Neural progenitor cell (in vitro differentiated cells): ENCODE measurements around the gene FLT4. TPM values are rescaled to one million over a fixed set of nuclear protein-coding genes. Genes with fewer than 3 reads are reported as not detected.

Experiments used
- DNase-seq: peaks from one replicate; pipeline ENCODE4 v3.0.0-alpha.2; 2016; ENCODE audit warnings: low spot score
- H2AFZ ChIP-seq: fragments of 200-600 bp; sonication (generic); replicated peaks from 2 replicates; pipeline ENCODE4 v1.6.1; 2016; ENCODE audit warnings: antibody characterized with exemption
- H3F3A ChIP-seq: fragments of 200-600 bp; sonication (generic); 2 replicates; pipeline ENCODE4 v1.6.1; 2016; ENCODE audit warnings: antibody characterized with exemption, low read depth
- H3K27ac ChIP-seq: fragments of 200-600 bp; sonication (generic); 2 replicates; pipeline ENCODE4 v1.5.1; 2016; ENCODE audit warnings: mild to moderate bottlenecking
- H3K27me3 ChIP-seq: fragments of 200-600 bp; sonication (generic); 2 replicates; pipeline ENCODE4 v1.6.1; 2016; ENCODE audit warnings: mild to moderate bottlenecking, moderate library complexity
- H3K36me3 ChIP-seq: fragments of 200-600 bp; sonication (generic); 2 replicates; pipeline ENCODE4 v1.5.1; 2016
- H3K4me1 ChIP-seq: fragments of 200-600 bp; sonication (generic); 2 replicates; pipeline ENCODE4 v1.6.1; 2016; ENCODE audit warnings: mixed run types
- H3K4me2 ChIP-seq: fragments of 200-600 bp; sonication (generic); 2 replicates; pipeline ENCODE4 v1.6.1; 2016
- H3K4me3 ChIP-seq: fragments of 200-600 bp; sonication (generic); 2 replicates; pipeline ENCODE4 v1.5.1; 2016
- H3K79me2 ChIP-seq: fragments of 200-600 bp; sonication (generic); 2 replicates; pipeline ENCODE4 v1.6.1; 2016; ENCODE audit warnings: low read depth
- H3K9ac ChIP-seq: fragments of 200-600 bp; sonication (generic); 2 replicates; pipeline ENCODE4 v1.6.1; 2016
- H3K9me3 ChIP-seq: fragments of 200-600 bp; sonication (generic); 2 replicates; pipeline ENCODE4 v1.5.1; 2016; ENCODE audit warnings: low read depth
- H4K20me1 ChIP-seq: fragments of 200-600 bp; sonication (generic); 2 replicates; pipeline ENCODE4 v1.6.1; 2016; ENCODE audit warnings: low read depth
- H3K27ac Mint-ChIP-seq: 3 replicates; pipeline ENCODE4 v1.8.0; 2021; ENCODE audit warnings: mixed read lengths
- H3K27me3 Mint-ChIP-seq: 2 replicates; pipeline ENCODE4 v1.8.0; 2022; ENCODE audit warnings: low read depth, mild to moderate bottlenecking, inconsistent platforms, moderate library complexity, mixed read lengths; ENCODE audit not compliant: insufficient read depth
- H3K36me3 Mint-ChIP-seq: 3 replicates; pipeline ENCODE4 v1.8.0; 2021; ENCODE audit warnings: mixed read lengths
- H3K4me1 Mint-ChIP-seq: 3 replicates; pipeline ENCODE4 v1.8.0; 2021; ENCODE audit warnings: mixed read lengths
- H3K4me3 Mint-ChIP-seq: 3 replicates; pipeline ENCODE4 v1.8.0; 2021; ENCODE audit warnings: mild to moderate bottlenecking, moderate library complexity, mixed read lengths
- H3K9me3 Mint-ChIP-seq: 3 replicates; pipeline ENCODE4 v1.8.0; 2020; ENCODE audit warnings: mixed read lengths
- EZH2 ChIP-seq: fragments of 200-600 bp; sonication (generic); IDR thresholded peaks from 2 replicates; pipeline ENCODE4 v1.6.1; 2017; ENCODE audit warnings: antibody characterized with exemption, mild to moderate bottlenecking, moderate library complexity
- EZH2phosphoT487 ChIP-seq: fragments of 200-600 bp; sonication (generic); IDR thresholded peaks from 2 replicates; pipeline ENCODE4 v1.6.1; 2017; ENCODE audit warnings: antibody characterized with exemption
- total RNA-seq: library from RNA; depleted of rRNA; stranded (reverse); fragments of >200 nt; gene quantifications from 2 replicates; pipeline ENCODE4 v1.2.3, GENCODE V29; 2015; ENCODE audit warnings: low replicate concordance
- TF ChIP-seq, protein P1 (sequence below): fragments of 200-600 bp; sonication (generic); IDR thresholded peaks from 2 replicates; pipeline ENCODE4 v1.5.1; 2017; ENCODE audit warnings: antibody characterized with exemption, mild to moderate bottlenecking

The FLT4 gene
- total RNA-seq, 1 donor from 2014 or later, result 2.3 TPM

DNA sequence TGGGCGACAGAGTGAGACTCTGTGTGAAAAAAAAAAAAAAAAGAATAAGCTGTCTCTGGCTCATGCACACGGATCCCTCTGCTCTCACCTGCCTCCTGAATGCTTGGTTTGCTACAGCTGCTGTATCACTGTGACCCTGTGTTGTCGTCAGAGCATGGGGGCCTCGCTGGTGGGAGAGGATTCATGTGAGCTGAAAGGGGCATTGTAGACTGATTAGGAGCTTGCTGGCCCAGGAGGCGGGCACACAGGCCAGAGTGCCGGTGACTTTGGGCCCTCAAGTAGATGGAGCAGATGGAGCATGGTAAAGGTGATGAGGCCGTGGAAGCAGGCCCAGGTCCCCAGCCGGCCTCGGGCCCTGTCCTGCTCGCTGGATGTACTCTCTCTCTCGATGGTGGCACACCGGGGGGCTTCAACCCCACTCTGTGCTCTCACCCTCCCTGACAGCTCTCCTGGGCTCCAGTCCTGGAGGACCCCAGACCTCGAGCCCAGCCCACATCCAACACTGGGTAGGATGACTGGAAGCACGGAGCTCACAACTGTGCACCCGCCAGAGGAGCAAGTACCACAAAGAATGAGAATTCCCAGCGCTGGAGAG, 7.1 kb downstream of the FLT4 start:
- H3K4me3 ChIP-seq, result no peak overlapping the region
- Mint-ChIP-seq H3K27me3 (peaks cover 19% of the 10 kb centered on the region), H3K4me1 (peaks cover 18% of the 10 kb centered on the region), H3K4me3 (no peak overlapping the region), H3K27ac (peak overlapping the region; percentile 46), H3K9me3 (no peaks in the 10 kb centered on the region), H3K36me3 (no peaks in the 10 kb centered on the region)
- H3F3A ChIP-seq, result no peaks in the 10 kb centered on the region
- H3K9ac ChIP-seq, result no peak overlapping the region
- TF ChIP-seq EZH2phosphoT487, result no peak
- TF ChIP-seq, protein P1, sequence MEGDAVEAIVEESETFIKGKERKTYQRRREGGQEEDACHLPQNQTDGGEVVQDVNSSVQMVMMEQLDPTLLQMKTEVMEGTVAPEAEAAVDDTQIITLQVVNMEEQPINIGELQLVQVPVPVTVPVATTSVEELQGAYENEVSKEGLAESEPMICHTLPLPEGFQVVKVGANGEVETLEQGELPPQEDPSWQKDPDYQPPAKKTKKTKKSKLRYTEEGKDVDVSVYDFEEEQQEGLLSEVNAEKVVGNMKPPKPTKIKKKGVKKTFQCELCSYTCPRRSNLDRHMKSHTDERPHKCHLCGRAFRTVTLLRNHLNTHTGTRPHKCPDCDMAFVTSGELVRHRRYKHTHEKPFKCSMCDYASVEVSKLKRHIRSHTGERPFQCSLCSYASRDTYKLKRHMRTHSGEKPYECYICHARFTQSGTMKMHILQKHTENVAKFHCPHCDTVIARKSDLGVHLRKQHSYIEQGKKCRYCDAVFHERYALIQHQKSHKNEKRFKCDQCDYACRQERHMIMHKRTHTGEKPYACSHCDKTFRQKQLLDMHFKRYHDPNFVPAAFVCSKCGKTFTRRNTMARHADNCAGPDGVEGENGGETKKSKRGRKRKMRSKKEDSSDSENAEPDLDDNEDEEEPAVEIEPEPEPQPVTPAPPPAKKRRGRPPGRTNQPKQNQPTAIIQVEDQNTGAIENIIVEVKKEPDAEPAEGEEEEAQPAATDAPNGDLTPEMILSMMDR, result no peak
- no peak for TF ChIP-seq EZH2
- H3K4me1 ChIP-seq, result no peaks in the 10 kb centered on the region
- H3K27me3 ChIP-seq, result peaks cover 17% of the 10 kb centered on the region
- DNase-seq, result no peak
- H3K27ac ChIP-seq, result no peak overlapping the region
- no peaks in the 10 kb centered on the region for H4K20me1 ChIP-seq
- no peaks in the 10 kb centered on the region for H3K79me2 ChIP-seq
- H3K4me2 ChIP-seq, result no peak overlapping the region
- H3K36me3 ChIP-seq, result no peaks in the 10 kb centered on the region
- H2AFZ ChIP-seq, result no peak overlapping the region
- no peaks in the 10 kb centered on the region for H3K9me3 ChIP-seq

DNA sequence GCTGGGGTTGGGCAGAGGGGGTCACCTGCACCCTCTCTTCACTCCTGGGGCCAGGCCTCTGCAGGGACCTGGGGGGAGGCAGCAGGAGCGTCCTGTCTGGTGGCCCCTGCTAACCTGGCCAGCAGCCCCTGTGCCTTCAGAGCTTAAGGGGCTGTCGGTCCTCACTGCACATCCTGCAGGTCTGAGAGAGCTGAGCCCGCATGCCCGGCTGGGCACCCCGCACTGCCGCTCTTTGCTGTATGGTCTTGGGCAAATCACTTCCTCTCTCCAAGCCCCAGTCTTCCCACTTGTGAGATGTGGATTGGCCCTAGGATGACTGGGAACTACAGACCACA, 7.9 kb downstream of the FLT4 start:
- Histone ChIP-seq H4K20me1 (no peaks in the 10 kb centered on the region), H3K27ac (no peak overlapping the region), H3K4me1 (no peaks in the 10 kb centered on the region), H3K9ac (no peak overlapping the region), H3K36me3 (no peaks in the 10 kb centered on the region), H2AFZ (no peak overlapping the region), H3K4me3 (no peak overlapping the region), H3F3A (no peaks in the 10 kb centered on the region), H3K79me2 (no peaks in the 10 kb centered on the region), H3K27me3 (peaks cover 9% of the 10 kb centered on the region), H3K9me3 (no peaks in the 10 kb centered on the region), H3K4me2 (no peak overlapping the region)
- H3K4me3 Mint-ChIP-seq, result no peak overlapping the region
- TF ChIP-seq EZH2 (no peak), EZH2phosphoT487 (no peak)
- TF ChIP-seq, protein P1, result no peak
- peaks cover 16% of the 10 kb centered on the region for H3K27me3 Mint-ChIP-seq
- no peak overlapping the region for H3K27ac Mint-ChIP-seq
- H3K9me3 Mint-ChIP-seq, result no peaks in the 10 kb centered on the region
- peaks cover 18% of the 10 kb centered on the region for H3K4me1 Mint-ChIP-seq
- H3K36me3 Mint-ChIP-seq, result no peaks in the 10 kb centered on the region
- DNase-seq, result no peak

DNA sequence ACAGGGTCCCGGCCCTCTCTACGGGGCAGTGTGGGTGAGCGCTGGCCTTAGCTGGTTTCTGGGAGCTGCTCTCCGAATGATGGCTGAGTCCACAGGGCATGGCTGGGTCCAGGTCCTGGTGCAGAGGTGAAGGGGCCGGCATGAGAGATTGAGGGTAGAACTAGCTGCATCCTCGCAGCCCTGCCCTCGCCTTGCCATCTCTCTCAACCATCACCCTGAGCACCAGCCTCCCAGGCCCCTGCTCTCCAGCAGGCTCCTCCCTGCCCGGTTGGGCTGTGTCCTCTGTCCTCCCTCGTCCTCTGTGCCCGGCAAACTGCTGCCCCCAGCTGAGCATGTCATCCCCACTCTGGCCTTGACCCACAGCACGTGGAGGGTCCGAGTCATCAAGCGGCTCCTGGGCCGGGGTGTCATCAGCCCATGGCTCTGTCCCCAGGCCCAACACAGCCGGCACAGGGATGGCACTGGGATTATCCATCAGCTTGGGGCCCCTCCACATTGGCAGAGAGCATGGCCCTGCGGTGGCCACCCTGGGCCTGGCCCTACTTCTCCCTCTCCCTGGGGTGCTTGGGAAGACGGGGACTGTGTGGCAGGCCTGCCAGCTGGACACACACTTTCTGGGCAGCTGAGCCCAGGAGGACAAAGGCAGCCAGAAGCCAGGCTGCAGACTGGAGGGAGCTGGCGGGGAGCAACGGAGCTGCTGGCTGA, 8.4 kb downstream of the FLT4 start:
- TF ChIP-seq, protein P1, result no peak
- TF ChIP-seq EZH2phosphoT487, result no peak
- TF ChIP-seq EZH2, result no peak
- no peaks in the 10 kb centered on the region for H3K9me3 ChIP-seq

More for the DNA sequence above, 8.4 kb downstream of the FLT4 start:
- Mint-ChIP-seq H3K4me1 (peaks cover 15% of the 10 kb centered on the region), H3K27ac (no peak overlapping the region), H3K27me3 (peaks cover 12% of the 10 kb centered on the region), H3K4me3 (no peak overlapping the region), H3K9me3 (no peaks in the 10 kb centered on the region), H3K36me3 (no peaks in the 10 kb centered on the region)
- Histone ChIP-seq H3K27ac (no peak overlapping the region), H3K36me3 (no peaks in the 10 kb centered on the region), H2AFZ (no peak overlapping the region), H3K79me2 (no peaks in the 10 kb centered on the region), H3K27me3 (peaks cover 4% of the 10 kb centered on the region), H4K20me1 (no peaks in the 10 kb centered on the region), H3K4me1 (no peaks in the 10 kb centered on the region), H3F3A (no peaks in the 10 kb centered on the region), H3K4me3 (no peak overlapping the region), H3K4me2 (no peak overlapping the region), H3K9ac (no peak overlapping the region)
- DNase-seq, result no peak
